Heart left ventricle (tissue), 13 donors: ENCODE data around the gene GIMAP5.

Experiments used
- POLR2A ChIP-seq, 2 donors: fragments of 450-650 bp; IDR thresholded peaks; one replicate each; pipeline ENCODE4 v1.6.1; 2017; ENCODE audit warnings: antibody characterized with exemption in 2 of 2, mild to moderate bottlenecking in 2 of 2, moderate library complexity in 2 of 2
- TF ChIP-seq, protein P1 (sequence below), 12 donors: fragments of 200-600 bp; sonication (generic) in 4 of 12; IDR thresholded peaks; one replicate each; pipeline versions ENCODE4 v1.5.0 to v1.8.0; 2018 to 2022; ENCODE audit warnings: antibody characterized with exemption in 12 of 12, mild to moderate bottlenecking in 5 of 12
- donor health status: ischemic (EF 13 %, LVEDD 7.1; RV severe dilation, severe dysfunction).
- donor health status: DM: no; HTN: yes; CAD: no.
- donor health status: DM: no; HTN: no; CAD: no.
- donor health status: ischemic (EF 25% LVEDD 6.9; RV normal size, moderate dysfunction).
- donor health status: ischemic (EF 25% LVEDD 5.7; RV mildly dilated, moderate dysfunction).
- donor health status: ischemic (EF 35%, LVEDD 5.7; RV mildly dilated, moderate dysfunction).
- donor health status: nonischemic (EF 11% LVEDD 7.7; RV severe dilation, severe dysfunction).
- donor health status: DM: yes; HTN: yes; CAD: no.
- donor health status: PGD.
- donor health status: ischemic (EF 29% LVEDD 5.4; RV normal size, mild dysfunction).
- donor health status: nonischemic (EF 23%, LVEDD 6.1; RV moderate dilation, normal function).

DNA sequence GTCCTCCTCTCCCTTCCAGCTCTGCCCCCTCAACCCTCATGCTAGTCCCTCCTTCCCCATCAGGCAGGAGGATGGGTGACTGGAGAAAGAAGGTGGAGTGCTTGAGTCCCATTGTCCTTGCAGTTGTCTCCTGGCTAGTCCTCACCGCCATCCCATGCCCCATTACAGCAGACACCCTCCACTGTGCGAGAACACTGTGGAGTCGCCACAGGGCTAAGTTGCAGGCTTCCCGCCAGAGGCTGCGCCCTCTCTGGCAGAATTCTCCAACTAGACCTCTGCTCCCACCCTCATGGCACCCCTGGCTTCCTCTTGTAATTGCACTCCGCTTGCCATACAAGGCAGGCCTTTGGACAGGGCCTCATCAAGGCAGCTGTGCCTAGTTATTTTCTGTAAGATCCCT is 48.6 kb upstream of the GIMAP5 start:
- TF ChIP-seq, protein P1, sequence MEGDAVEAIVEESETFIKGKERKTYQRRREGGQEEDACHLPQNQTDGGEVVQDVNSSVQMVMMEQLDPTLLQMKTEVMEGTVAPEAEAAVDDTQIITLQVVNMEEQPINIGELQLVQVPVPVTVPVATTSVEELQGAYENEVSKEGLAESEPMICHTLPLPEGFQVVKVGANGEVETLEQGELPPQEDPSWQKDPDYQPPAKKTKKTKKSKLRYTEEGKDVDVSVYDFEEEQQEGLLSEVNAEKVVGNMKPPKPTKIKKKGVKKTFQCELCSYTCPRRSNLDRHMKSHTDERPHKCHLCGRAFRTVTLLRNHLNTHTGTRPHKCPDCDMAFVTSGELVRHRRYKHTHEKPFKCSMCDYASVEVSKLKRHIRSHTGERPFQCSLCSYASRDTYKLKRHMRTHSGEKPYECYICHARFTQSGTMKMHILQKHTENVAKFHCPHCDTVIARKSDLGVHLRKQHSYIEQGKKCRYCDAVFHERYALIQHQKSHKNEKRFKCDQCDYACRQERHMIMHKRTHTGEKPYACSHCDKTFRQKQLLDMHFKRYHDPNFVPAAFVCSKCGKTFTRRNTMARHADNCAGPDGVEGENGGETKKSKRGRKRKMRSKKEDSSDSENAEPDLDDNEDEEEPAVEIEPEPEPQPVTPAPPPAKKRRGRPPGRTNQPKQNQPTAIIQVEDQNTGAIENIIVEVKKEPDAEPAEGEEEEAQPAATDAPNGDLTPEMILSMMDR (IDR thresholded peaks at IDR 0.05) = no peak
- no peak for TF ChIP-seq POLR2A (IDR thresholded peaks at IDR 0.05)
